Loucy (cell line): Measurements from ENCODE around the gene DUSP14.
A peak's percentile ranks its signal among the peaks of the same experiment; 100 is the strongest.

Experiments
- H2AFZ ChIP-seq: fragments of 200-600 bp; sonication (generic); 2 replicates; pipeline ENCODE4 v1.6.0; 2016; ENCODE audit warnings: antibody characterized with exemption, mild to moderate bottlenecking, low read length, moderate library complexity
- H3F3A ChIP-seq: fragments of 200-600 bp; 2 replicates; pipeline ENCODE4 v1.6.0; 2016; ENCODE audit warnings: antibody characterized with exemption, low read depth, mild to moderate bottlenecking
- H3K27me3 ChIP-seq: fragments of 200-600 bp; sonication (generic); 2 replicates; pipeline ENCODE4 v1.6.1; 2014; ENCODE audit warnings: low read length, mild to moderate bottlenecking; ENCODE audit not compliant: insufficient read depth, poor library complexity, severe bottlenecking
- H3K36me3 ChIP-seq: fragments of 200-600 bp; sonication (generic); 2 replicates; pipeline ENCODE4 v1.6.1; 2016; ENCODE audit warnings: low read length; ENCODE audit not compliant: insufficient read depth
- H3K4me1 ChIP-seq: fragments of 200-600 bp; sonication (generic); 2 replicates; pipeline ENCODE4 v1.5.1; 2014; ENCODE audit warnings: low read length, mild to moderate bottlenecking; ENCODE audit not compliant: insufficient read depth, poor library complexity, severe bottlenecking
- H3K4me2 ChIP-seq: fragments of 200-600 bp; sonication (generic); 2 replicates; pipeline ENCODE4 v1.6.0; 2014; ENCODE audit warnings: antibody characterized with exemption, low read length, low read depth, mild to moderate bottlenecking; ENCODE audit not compliant: poor library complexity, severe bottlenecking
- H3K4me3 ChIP-seq: fragments of 200-600 bp; sonication (generic); 2 replicates; pipeline ENCODE4 v1.5.1; 2014; ENCODE audit warnings: low read length, mild to moderate bottlenecking, mixed read lengths; ENCODE audit not compliant: poor library complexity, severe bottlenecking
- H3K79me2 ChIP-seq: fragments of 200-600 bp; sonication (generic); 2 replicates; pipeline ENCODE4 v1.6.1; 2014; ENCODE audit warnings: low read length; ENCODE audit not compliant: insufficient read depth
- H3K9ac ChIP-seq: fragments of 200-600 bp; sonication (generic); 2 replicates; pipeline ENCODE4 v1.6.0; 2014; ENCODE audit warnings: mild to moderate bottlenecking, low read depth, low read length, moderate library complexity; ENCODE audit not compliant: poor library complexity, severe bottlenecking
- H3K9me2 ChIP-seq: fragments of 200-600 bp; sonication (generic); replicated peaks from 2 replicates; pipeline ENCODE4 v1.6.1; 2016; ENCODE audit warnings: low read depth, low read length, mixed read lengths
- H3K9me3 ChIP-seq: fragments of 200-600 bp; sonication (generic); 2 replicates; pipeline ENCODE4 v1.6.1; 2014; ENCODE audit warnings: mild to moderate bottlenecking, antibody characterized with exemption, low read length, low read depth; ENCODE audit not compliant: insufficient read depth
- H4K20me1 ChIP-seq: fragments of 200-600 bp; sonication (generic); 2 replicates; pipeline ENCODE4 v1.6.0; 2014; ENCODE audit warnings: antibody characterized with exemption, low read length, mild to moderate bottlenecking; ENCODE audit not compliant: insufficient read depth, poor library complexity, severe bottlenecking
- CTCF ChIP-seq: fragments of 200-600 bp; sonication (generic); conservative IDR thresholded peaks from 2 replicates; pipeline ENCODE4 v1.5.1; 2014; ENCODE audit warnings: mild to moderate bottlenecking, antibody characterized with exemption, low read length
- EZH2phosphoT487 ChIP-seq: fragments of 200-600 bp; IDR thresholded peaks from 2 replicates; pipeline ENCODE4 v1.6.1; 2018; ENCODE audit warnings: antibody characterized with exemption, mild to moderate bottlenecking, moderate library complexity, borderline replicate concordance

The DUSP14 gene

GRCh38 chr17:37503148-37503547 is 13.5 kb downstream of the DUSP14 start:
- Histone ChIP-seq H3K4me2 (no peak overlapping the region), H3K36me3 (no peaks in the 10 kb centered on the region; the same call in 1 of the 2 replicates), H4K20me1 (no peaks in the 10 kb centered on the region), H3K9ac (no peak overlapping the region), H3K9me2 (no peaks in the 10 kb centered on the region), H3F3A (no peaks in the 10 kb centered on the region), H3K79me2 (peaks cover 78% of the 10 kb centered on the region), H3K4me3 (no peak overlapping the region), H3K27me3 (no peaks in the 10 kb centered on the region), H3K4me1 (no peaks in the 10 kb centered on the region), H2AFZ (no peak overlapping the region), H3K9me3 (no peaks in the 10 kb centered on the region)
- no peak for TF ChIP-seq CTCF

GRCh38 chr17:37505333-37505732 is 15.6 kb downstream of the DUSP14 start:
- no peak overlapping the region for H3K4me2 ChIP-seq
- H3K4me1 ChIP-seq = no peaks in the 10 kb centered on the region
- H3K27me3 ChIP-seq = no peaks in the 10 kb centered on the region
- no peaks in the 10 kb centered on the region for H3F3A ChIP-seq
- H2AFZ ChIP-seq = no peak overlapping the region
- no peak overlapping the region for H3K9ac ChIP-seq
- no peaks in the 10 kb centered on the region; the same call in 1 of the 2 replicates for H3K36me3 ChIP-seq
- peaks cover 75% of the 10 kb centered on the region for H3K79me2 ChIP-seq
- no peak for TF ChIP-seq CTCF
- TF ChIP-seq EZH2phosphoT487 = no peak
- H4K20me1 ChIP-seq = peaks cover 4% of the 10 kb centered on the region
- no peak overlapping the region for H3K4me3 ChIP-seq
- H3K9me3 ChIP-seq = no peaks in the 10 kb centered on the region
- H3K9me2 ChIP-seq = no peaks in the 10 kb centered on the region

GRCh38 chr17:37506678-37507077 is 17.0 kb downstream of the DUSP14 start:
- no peak overlapping the region for H3K4me3 ChIP-seq
- no peak overlapping the region for H2AFZ ChIP-seq
- no peak overlapping the region for H3K9ac ChIP-seq
- H3K27me3 ChIP-seq = no peaks in the 10 kb centered on the region
- no peaks in the 10 kb centered on the region for H3K9me2 ChIP-seq
- peaks cover 65% of the 10 kb centered on the region for H3K79me2 ChIP-seq
- peaks cover 7% of the 10 kb centered on the region for H4K20me1 ChIP-seq
- no peaks in the 10 kb centered on the region for H3K4me1 ChIP-seq
- H3F3A ChIP-seq = no peaks in the 10 kb centered on the region
- TF ChIP-seq CTCF = peak; percentile 61
- no peak for TF ChIP-seq EZH2phosphoT487
- H3K9me3 ChIP-seq = no peaks in the 10 kb centered on the region
- peaks cover 4% of the 10 kb centered on the region; the same call in 1 of the 2 replicates for H3K36me3 ChIP-seq
- H3K4me2 ChIP-seq = no peak overlapping the region
